ENCODE results near the gene WT1. TPM values are rescaled to one million over a fixed set of nuclear protein-coding genes. Genes with fewer than 3 reads are reported as not detected.

The WT1 gene
- total and polyA plus RNA-seq, 2 of the 13 experiments (the other 11 are each of a cell fraction or from before 2014, with no cell fraction given) = 0.15 to 0.31 TPM

DNA sequence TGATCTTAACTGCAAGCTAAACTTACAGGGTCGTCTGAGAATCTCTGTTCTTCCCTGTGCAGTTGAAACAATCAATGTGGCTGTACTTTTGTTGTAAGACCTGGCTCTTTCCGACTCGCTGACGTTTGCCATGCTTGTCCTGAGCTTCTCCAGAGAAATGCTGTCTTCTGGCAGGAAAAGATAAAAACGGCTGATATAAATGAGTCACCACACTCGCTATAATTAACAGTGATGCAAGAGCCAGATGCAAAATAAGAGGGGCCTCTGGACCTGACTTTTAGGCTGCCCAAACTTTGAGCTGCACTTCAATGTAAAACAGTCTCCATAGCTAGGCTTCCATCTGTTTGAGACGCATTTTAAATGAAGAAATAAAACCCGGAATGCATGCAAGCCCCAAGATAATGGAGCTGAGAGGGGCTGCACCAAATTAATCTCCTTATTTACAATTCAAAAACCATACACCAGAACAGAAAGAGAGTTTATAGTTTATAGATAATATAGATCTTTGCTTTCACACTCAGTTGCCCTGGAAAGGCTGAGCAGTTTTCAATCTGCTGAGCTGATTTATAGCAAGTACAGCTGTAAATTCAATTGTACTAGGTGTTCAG is 48.5 kb downstream of the WT1 start:
- POLR2A ChIA-PET = no interaction called here
- DNase-seq (ENCODE audit: low spot score) (no peak), ATAC-seq (no peak), FAIRE-seq (no peak)
- BruUV-seq (replicated peaks) = no TSS peak
- intact Hi-C loops (cut with micrococcal nuclease; ENCODE audit: unreplicated experiment) = loop anchor here (1.0 kb wide), 1 partner anchor 228 kb away; no protein-coding TSS in a partner anchor
- Histone ChIP-seq H3K4me3 (replicated peaks in 1 of 3; ENCODE audit: insufficient read depth in 1 of 3, low read depth in 2 of 3, low read length in 3 of 3) (no peak overlapping the region), H3K9ac (ENCODE audit: insufficient read depth, low read depth, low read length) (no peak overlapping the region), H3K4me1 (ENCODE audit: insufficient read depth, low read length) (no peaks in the 10 kb centered on the region), H2AFZ (ENCODE audit: low read length) (no peak overlapping the region), H3K27ac (ENCODE audit: extremely low read length, insufficient read depth, low read length) (no peak overlapping the region), H4K20me1 (ENCODE audit: insufficient read depth, low read length) (no peaks in the 10 kb centered on the region), H3K36me3 (replicated peaks in 1 of 2; ENCODE audit: control insufficient read depth in 1 of 2, insufficient read depth in 2 of 2, low read length in 2 of 2) (no peaks in the 10 kb centered on the region), H3K9me3 (ENCODE audit: low read length) (no peaks in the 10 kb centered on the region), H3K4me2 (ENCODE audit: low read depth, low read length) (no peak overlapping the region), H3K27me3 (ENCODE audit: control insufficient read depth in 1 of 2, insufficient read depth in 2 of 2, low read length in 2 of 2) (peaks cover 2 to 37% of the 10 kb centered on the region in 2 experiments; a peak in 4 of 5 replicates), H3K79me2 (ENCODE audit: insufficient read depth, low read length) (no peaks in the 10 kb centered on the region)
- in situ Hi-C loops (cut with HindIII; ENCODE audit: extremely low pct_ligation_motif_present, low pct_unique_long_range_greater_than_20kb) = no loop called here
- no peak for TF ChIP-seq RXRA (CRISPR knock-in tag; IDR thresholded peaks at IDR 0.05)
- no peak for TF ChIP-seq ARNT2 (CRISPR knock-in tag; IDR thresholded peaks at IDR 0.05; ENCODE audit: low read depth)
- TF ChIP-seq ZNF816 (CRISPR knock-in tag; IDR thresholded peaks at IDR 0.05; ENCODE audit: borderline replicate concordance) = no peak
- TF ChIP-seq PHF5A (CRISPR knock-in tag; IDR thresholded peaks at IDR 0.05; ENCODE audit: low read depth, unreplicated experiment) = no peak
- TF ChIP-seq ZNF383 (CRISPR knock-in tag; IDR thresholded peaks at IDR 0.05; ENCODE audit: borderline replicate concordance) = no peak
- CTCF ChIA-PET (ENCODE audit: low intra/inter-chr PET ratio, low total read pairs) = no interaction called here
- WGBS (ENCODE audit: low lambda C conversion rate) = 3% methylated on average over 8 of the region's 8 CpGs

- Histone ChIP-seq H3K9ac (ENCODE audit: insufficient read depth, low read depth, low read length) (no peak overlapping the region), H3K79me2 (ENCODE audit: insufficient read depth, low read length) (no peaks in the 10 kb centered on the region), H3K27me3 (ENCODE audit: control insufficient read depth in 1 of 2, insufficient read depth in 2 of 2, low read length in 2 of 2) (peaks cover 6 to 46% of the 10 kb centered on the region in 2 experiments), H3K4me2 (ENCODE audit: low read depth, low read length) (no peak overlapping the region), H2AFZ (ENCODE audit: low read length) (no peak overlapping the region), H3K4me3 (replicated peaks in 1 of 3; ENCODE audit: insufficient read depth in 1 of 3, low read depth in 2 of 3, low read length in 3 of 3) (no peak overlapping the region), H3K36me3 (replicated peaks in 1 of 2; ENCODE audit: control insufficient read depth in 1 of 2, insufficient read depth in 2 of 2, low read length in 2 of 2) (no peaks in the 10 kb centered on the region), H4K20me1 (ENCODE audit: insufficient read depth, low read length) (no peaks in the 10 kb centered on the region), H3K9me3 (ENCODE audit: low read length) (no peaks in the 10 kb centered on the region), H3K27ac (ENCODE audit: extremely low read length, insufficient read depth, low read length) (no peak overlapping the region), H3K4me1 (ENCODE audit: insufficient read depth, low read length) (no peaks in the 10 kb centered on the region)
- no peak for TF ChIP-seq ZFAT (CRISPR knock-in tag; conservative IDR thresholded peaks at IDR 0.05)
- TF ChIP-seq FOSL2 (CRISPR knock-in tag; IDR thresholded peaks at IDR 0.05) = peak; percentile 63
- TF ChIP-seq CTCF (CRISPR knock-in tag; IDR thresholded peaks at IDR 0.05) = peak; percentile 32
- peak; percentile 33; the same call in 1 of the 2 replicates for TF ChIP-seq SMC3 (IDR thresholded peaks at IDR 0.05; ENCODE audit: low read length)
- TF ChIP-seq, protein P1, sequence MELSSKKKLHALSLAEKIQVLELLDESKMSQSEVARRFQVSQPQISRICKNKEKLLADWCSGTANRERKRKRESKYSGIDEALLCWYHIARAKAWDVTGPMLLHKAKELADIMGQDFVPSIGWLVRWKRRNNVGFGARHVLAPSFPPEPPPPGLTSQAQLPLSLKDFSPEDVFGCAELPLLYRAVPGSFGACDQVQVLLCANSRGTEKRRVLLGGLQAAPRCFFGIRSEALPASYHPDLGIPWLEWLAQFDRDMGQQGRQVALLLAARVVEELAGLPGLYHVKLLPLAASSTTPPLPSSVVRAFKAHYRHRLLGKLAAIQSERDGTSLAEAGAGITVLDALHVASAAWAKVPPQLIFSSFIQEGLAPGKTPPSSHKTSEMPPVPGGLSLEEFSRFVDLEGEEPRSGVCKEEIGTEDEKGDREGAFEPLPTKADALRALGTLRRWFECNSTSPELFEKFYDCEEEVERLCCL (CRISPR knock-in tag; IDR thresholded peaks at IDR 0.05; ENCODE audit: borderline replicate concordance) = no peak
- DNase-seq (ENCODE audit: low spot score) (peak; percentile 17), FAIRE-seq (no peak), ATAC-seq (peak; percentile 95)
- ChIA-PET CTCF (ENCODE audit: low intra/inter-chr PET ratio, low total read pairs) (interaction anchor here (0.7 kb wide), 1 partner anchor 406 kb away, joined by 3 read pairs; no protein-coding TSS in a partner anchor), POLR2A (no interaction called here)
- no TSS peak for BruUV-seq (replicated peaks)
- in situ Hi-C loops (cut with HindIII; ENCODE audit: extremely low pct_ligation_motif_present, low pct_unique_long_range_greater_than_20kb) = no loop called here
- WGBS (ENCODE audit: low lambda C conversion rate) = 4% methylated on average over 2 of the region's 2 CpGs
- intact Hi-C loops (cut with micrococcal nuclease; ENCODE audit: unreplicated experiment) = loop anchor here (1.0 kb wide), 1 partner anchor 229 kb away; no protein-coding TSS in a partner anchor
Observed at GRCh38 chr11:32385998-32386397, 49.3 kb downstream of the WT1 start.

All from HepG2 (cell line).